ENCODE measurements around the gene ZNF878.

Gene ZNF878

GRCh38 chr19:12034198-12034597 is 18.6 kb downstream of the ZNF878 start:
- H3K4me1 ChIP-seq (ENCODE audit: control insufficient read depth, insufficient read depth, low read length, poor library complexity, severe bottlenecking) = peaks cover 6% of the 10 kb centered on the region
- H3K36me3 ChIP-seq (ENCODE audit: control insufficient read depth, insufficient read depth, low read length) = peaks cover 13% of the 10 kb centered on the region
- peaks cover 8% of the 10 kb centered on the region for H3K9me3 ChIP-seq (ENCODE audit: control insufficient read depth, low read length)
- WGBS, 2 experiments (ENCODE audit: insufficient coverage in 2 of 2) = 80 to 100% methylated on average over 1 of the region's 2 CpGs
- H3K4me3 ChIP-seq (ENCODE audit: extremely low read depth, insufficient read depth, low read length, poor library complexity, severe bottlenecking) = peak overlapping the region; percentile 67
- no peak overlapping the region for H3K27ac ChIP-seq (ENCODE audit: low read depth, low read length, severe bottlenecking)

GRCh38 chr19:12015753-12016116 is 37.0 kb downstream of the ZNF878 start:
- Histone ChIP-seq H3K4me3 (ENCODE audit: extremely low read depth, insufficient read depth, low read length, poor library complexity, severe bottlenecking) (no peak overlapping the region), H3K9me3 (ENCODE audit: control insufficient read depth, low read length) (peaks cover 76% of the 10 kb centered on the region), H3K36me3 (ENCODE audit: control insufficient read depth, insufficient read depth, low read length) (peaks cover 77% of the 10 kb centered on the region), H3K27ac (ENCODE audit: low read depth, low read length, severe bottlenecking) (no peak overlapping the region), H3K4me1 (ENCODE audit: control insufficient read depth, insufficient read depth, low read length, poor library complexity, severe bottlenecking) (no peaks in the 10 kb centered on the region)
- WGBS, 2 experiments (ENCODE audit: insufficient coverage in 2 of 2) = no CpG with 5 or more reads among the region's 2 CpGs

DNA sequence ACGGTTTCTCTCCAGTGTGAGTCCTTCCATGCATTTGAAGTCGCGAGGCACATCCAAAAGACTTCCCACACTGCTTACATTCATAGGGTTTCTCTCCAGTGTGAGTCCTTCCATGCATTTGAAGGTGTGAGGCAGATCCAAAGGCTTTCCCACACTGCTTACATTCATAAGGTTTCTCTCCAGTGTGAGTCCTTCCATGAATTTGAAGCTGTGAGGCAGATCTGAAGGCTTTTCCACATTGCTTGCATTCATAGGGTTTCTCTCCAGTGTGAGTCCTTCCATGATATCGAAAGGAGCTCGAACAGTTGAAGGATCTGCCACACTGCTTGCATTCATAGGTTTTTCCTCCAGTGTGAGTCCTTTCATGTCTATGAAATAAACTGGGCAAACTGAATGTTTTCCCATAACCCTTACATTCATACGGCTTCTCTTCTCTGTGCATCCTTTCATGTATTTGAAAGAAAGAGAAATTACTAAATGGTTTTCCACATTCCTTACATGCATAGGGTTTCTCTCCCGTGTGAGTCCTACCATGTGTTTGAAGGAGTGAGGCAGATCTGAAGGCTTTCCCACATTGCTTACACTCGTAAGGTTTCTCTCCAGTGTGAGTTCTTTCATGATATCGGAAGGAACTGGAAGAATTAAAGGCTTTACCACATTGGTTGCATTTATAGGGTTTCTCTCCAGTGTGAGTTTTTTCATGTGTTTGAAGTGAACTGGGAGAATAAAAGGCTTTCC is 37.6 kb downstream of the ZNF878 start:
- 95 to 96% methylated on average over 6 to 7 of the region's 9 CpGs for WGBS, 2 experiments (ENCODE audit: insufficient coverage in 2 of 2)
- no peaks in the 10 kb centered on the region for H3K4me1 ChIP-seq (ENCODE audit: control insufficient read depth, insufficient read depth, low read length, poor library complexity, severe bottlenecking)
- H3K4me3 ChIP-seq (ENCODE audit: extremely low read depth, insufficient read depth, low read length, poor library complexity, severe bottlenecking) = no peak overlapping the region
- peaks cover 78% of the 10 kb centered on the region for H3K36me3 ChIP-seq (ENCODE audit: control insufficient read depth, insufficient read depth, low read length)
- no peak overlapping the region for H3K27ac ChIP-seq (ENCODE audit: low read depth, low read length, severe bottlenecking)
- H3K9me3 ChIP-seq (ENCODE audit: control insufficient read depth, low read length) = peaks cover 76% of the 10 kb centered on the region

- no peak overlapping the region for H3K27ac ChIP-seq (ENCODE audit: low read depth, low read length, severe bottlenecking)
- no peaks in the 10 kb centered on the region for H3K4me1 ChIP-seq (ENCODE audit: control insufficient read depth, insufficient read depth, low read length, poor library complexity, severe bottlenecking)
- H3K36me3 ChIP-seq (ENCODE audit: control insufficient read depth, insufficient read depth, low read length) = peaks cover 38% of the 10 kb centered on the region
- H3K4me3 ChIP-seq (ENCODE audit: extremely low read depth, insufficient read depth, low read length, poor library complexity, severe bottlenecking) = no peak overlapping the region
- WGBS, 2 experiments (ENCODE audit: insufficient coverage in 2 of 2) = 92 to 95% methylated on average over 6 of the region's 9 CpGs
- H3K9me3 ChIP-seq (ENCODE audit: control insufficient read depth, low read length) = no peaks in the 10 kb centered on the region
Measured at GRCh38 chr19:12000152-12000981, 52.4 kb downstream of the ZNF878 start.

DNA sequence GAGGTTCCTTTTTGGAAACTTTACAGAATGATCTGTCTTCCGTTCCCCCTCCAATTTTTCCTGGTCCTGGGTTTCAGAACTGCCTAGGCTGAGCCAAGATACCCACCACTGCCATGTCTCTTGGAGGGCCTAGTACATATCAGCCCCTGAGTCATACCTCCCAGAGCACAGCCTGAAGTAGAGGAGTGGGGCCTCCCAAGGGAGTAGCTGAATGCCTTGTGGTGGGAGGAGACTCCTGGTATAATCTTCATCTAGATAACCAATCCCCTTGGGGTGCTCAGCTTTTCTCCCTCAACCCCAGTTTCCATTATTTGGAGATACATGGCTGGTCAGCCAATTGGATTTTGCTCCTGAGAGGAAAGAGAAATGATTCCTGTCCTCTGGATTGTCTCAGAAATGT is 57.6 kb downstream of the ZNF878 start:
- H3K27ac ChIP-seq (ENCODE audit: low read depth, low read length, severe bottlenecking) = no peak overlapping the region
- peaks cover 4% of the 10 kb centered on the region for H3K9me3 ChIP-seq (ENCODE audit: control insufficient read depth, low read length)
- WGBS, 2 experiments (ENCODE audit: insufficient coverage in 2 of 2) = no CpG with 5 or more reads among the region's 1 CpG
- H3K36me3 ChIP-seq (ENCODE audit: control insufficient read depth, insufficient read depth, low read length) = peaks cover 35% of the 10 kb centered on the region
- no peaks in the 10 kb centered on the region for H3K4me1 ChIP-seq (ENCODE audit: control insufficient read depth, insufficient read depth, low read length, poor library complexity, severe bottlenecking)
- no peak overlapping the region for H3K4me3 ChIP-seq (ENCODE audit: extremely low read depth, insufficient read depth, low read length, poor library complexity, severe bottlenecking)
